ENCODE results near the gene ARHGEF4. TPM values are rescaled to one million over a fixed set of nuclear protein-coding genes. Genes with fewer than 3 reads are reported as not detected.

The ARHGEF4 gene
- total RNA-seq, 1 experiment from 2014 or later = 0.80 TPM

- H3K4me1 ChIP-seq (ENCODE audit: control insufficient read depth, insufficient read depth, low read length) = no peaks in the 10 kb centered on the region
- no peaks in the 10 kb centered on the region for H3K36me3 ChIP-seq (ENCODE audit: control insufficient read depth, insufficient read depth, low read length)
- no peak overlapping the region for H3K4me3 ChIP-seq (ENCODE audit: low read depth in 2 of 2, low read length in 2 of 2)
- POLR2A ChIA-PET = no interaction called here
- intact Hi-C loops (cut with micrococcal nuclease; ENCODE audit: unreplicated experiment) (no loop called here), in situ Hi-C loops (cut with HindIII; ENCODE audit: low pct_unique_long_range_greater_than_20kb, low sequenced_read_pairs) (no loop called here)
- BruUV-seq (replicated peaks) = no TSS peak
- no peak overlapping the region for H3K27ac ChIP-seq (ENCODE audit: low read length)
- TF ChIP-seq TCF7L2 (IDR thresholded peaks at IDR 0.05; ENCODE audit: low read depth, low read length) = no peak
- no peak for ATAC-seq
- DNase-seq (ENCODE audit: low read depth, low spot score) = no peak
- peaks cover 3% of the 10 kb centered on the region; the same call in 1 of the 2 replicates for H3K9me3 ChIP-seq (ENCODE audit: control insufficient read depth, insufficient read depth, low read depth, low read length)
- CTCF ChIA-PET = no interaction called here
- H3K27me3 ChIP-seq (ENCODE audit: control insufficient read depth, insufficient read depth, low read length) = no peaks in the 10 kb centered on the region
Observed at GRCh38 chr2:130910931-130911330, 74.2 kb downstream of the ARHGEF4 start.

GRCh38 chr2:130911482-130911881 lies 74.8 kb downstream of the ARHGEF4 start:
- in situ Hi-C loops (cut with HindIII; ENCODE audit: low pct_unique_long_range_greater_than_20kb, low sequenced_read_pairs) (no loop called here), intact Hi-C loops (cut with micrococcal nuclease; ENCODE audit: unreplicated experiment) (no loop called here)
- Histone ChIP-seq H3K27ac (ENCODE audit: low read length) (no peak overlapping the region), H3K36me3 (ENCODE audit: control insufficient read depth, insufficient read depth, low read length) (no peaks in the 10 kb centered on the region), H3K9me3 (ENCODE audit: control insufficient read depth, insufficient read depth, low read depth, low read length) (peaks cover under 1% of the 10 kb centered on the region; the same call in 1 of the 2 replicates), H3K4me1 (ENCODE audit: control insufficient read depth, insufficient read depth, low read length) (no peaks in the 10 kb centered on the region), H3K27me3 (ENCODE audit: control insufficient read depth, insufficient read depth, low read length) (no peaks in the 10 kb centered on the region), H3K4me3 (ENCODE audit: low read depth in 2 of 2, low read length in 2 of 2) (no peak overlapping the region)
- no peak for TF ChIP-seq TCF7L2 (IDR thresholded peaks at IDR 0.05; ENCODE audit: low read depth, low read length)
- TF ChIP-seq SIN3A (IDR thresholded peaks at IDR 0.05; ENCODE audit: borderline replicate concordance, insufficient read depth, low read depth, low read length) = no peak
- TF ChIP-seq POLR2AphosphoS5 (IDR thresholded peaks at IDR 0.05; ENCODE audit: low read depth, low read length) = no peak
- TF ChIP-seq REST (IDR thresholded peaks at IDR 0.05; ENCODE audit: insufficient read depth in 1 of 2, low read depth in 2 of 2, low read length in 1 of 2) = no peak
- no peak for TF ChIP-seq CTCF (IDR thresholded peaks at IDR 0.05)
- no TSS peak for BruUV-seq (replicated peaks)
- no peak for ATAC-seq
- ChIA-PET CTCF (no interaction called here), POLR2A (no interaction called here)
- no peak for DNase-seq (ENCODE audit: low read depth, low spot score)

GRCh38 chr2:130911996-130912395 lies 75.3 kb downstream of the ARHGEF4 start:
- no peaks in the 10 kb centered on the region for H3K4me1 ChIP-seq (ENCODE audit: control insufficient read depth, insufficient read depth, low read length)
- BruUV-seq (replicated peaks) = no TSS peak
- ChIA-PET CTCF (no interaction called here), POLR2A (no interaction called here)
- in situ Hi-C loops (cut with HindIII; ENCODE audit: low pct_unique_long_range_greater_than_20kb, low sequenced_read_pairs) = no loop called here
- no peak for DNase-seq (ENCODE audit: low read depth, low spot score)
- H3K27me3 ChIP-seq (ENCODE audit: control insufficient read depth, insufficient read depth, low read length) = no peaks in the 10 kb centered on the region
- ATAC-seq = no peak
- H3K36me3 ChIP-seq (ENCODE audit: control insufficient read depth, insufficient read depth, low read length) = no peaks in the 10 kb centered on the region
- H3K4me3 ChIP-seq (ENCODE audit: low read depth in 2 of 2, low read length in 2 of 2) = no peak overlapping the region
- H3K27ac ChIP-seq (ENCODE audit: low read length) = no peak overlapping the region
- intact Hi-C loops (cut with micrococcal nuclease; ENCODE audit: unreplicated experiment) = no loop called here
- TF ChIP-seq TCF7L2 (IDR thresholded peaks at IDR 0.05; ENCODE audit: low read depth, low read length) = no peak
- no peak for TF ChIP-seq CTCF (IDR thresholded peaks at IDR 0.05)
- TF ChIP-seq REST (IDR thresholded peaks at IDR 0.05; ENCODE audit: insufficient read depth in 1 of 2, low read depth in 2 of 2, low read length in 1 of 2) = no peak
- no peak for TF ChIP-seq POLR2AphosphoS5 (IDR thresholded peaks at IDR 0.05; ENCODE audit: low read depth, low read length)
- no peak for TF ChIP-seq SIN3A (IDR thresholded peaks at IDR 0.05; ENCODE audit: borderline replicate concordance, insufficient read depth, low read depth, low read length)
- no peaks in the 10 kb centered on the region for H3K9me3 ChIP-seq (ENCODE audit: control insufficient read depth, insufficient read depth, low read depth, low read length)
